Activated CD4-positive, CD25-positive, alpha-beta regulatory T cell treated with anti-CD3 and anti-CD28 coated beads, Interleukin-2, amount 50 U/mL, for 16 hours (primary cell): Measurements from ENCODE around the gene ITGB8.

Source experiments
- DNase-seq: peaks from one replicate; pipeline ENCODE4 v3.0.0-alpha.2; 2020; ENCODE audit warnings: low read depth, low spot score

ITGB8 gene

GRCh38 chr7:20417675-20418382 lies 87.1 kb downstream of the ITGB8 start:
- DNase-seq = no peak

GRCh38 chr7:20424500-20424899 lies 93.8 kb downstream of the ITGB8 start:
- DNase-seq = no peak

- DNase-seq = no peak
Measured at GRCh38 chr7:20430664-20431063, 100.0 kb downstream of the ITGB8 start.

- DNase-seq = no peak
Measured at GRCh38 chr7:20431146-20431545, 100.4 kb downstream of the ITGB8 start.

GRCh38 chr7:20432071-20432470 lies 101.4 kb downstream of the ITGB8 start:
- DNase-seq = no peak

- DNase-seq = no peak
Measured at GRCh38 chr7:20435305-20435704, 104.6 kb downstream of the ITGB8 start.

- no peak for DNase-seq
Measured at GRCh38 chr7:20438248-20438647, 107.5 kb downstream of the ITGB8 start.

GRCh38 chr7:20438694-20439376 lies 108.1 kb downstream of the ITGB8 start:
- DNase-seq = no peak

GRCh38 chr7:20439416-20440185 lies 108.9 kb downstream of the ITGB8 start:
- no peak for DNase-seq

GRCh38 chr7:20440472-20441105 lies 109.9 kb downstream of the ITGB8 start:
- DNase-seq = no peak

- no peak for DNase-seq
Measured at GRCh38 chr7:20441346-20441745, 110.6 kb downstream of the ITGB8 start.

- DNase-seq = no peak
Measured at GRCh38 chr7:20441991-20442441, 111.3 kb downstream of the ITGB8 start.

- no peak for DNase-seq
Measured at GRCh38 chr7:20442951-20443350, 112.3 kb downstream of the ITGB8 start.

- DNase-seq = no peak
Measured at GRCh38 chr7:20444030-20444800, 113.5 kb downstream of the ITGB8 start.

GRCh38 chr7:20447021-20447650 lies 116.4 kb downstream of the ITGB8 start:
- DNase-seq = no peak

- DNase-seq = no peak
Measured at GRCh38 chr7:20449176-20449575, 118.5 kb downstream of the ITGB8 start.

- no peak for DNase-seq
Measured at GRCh38 chr7:20450536-20450935, 119.8 kb downstream of the ITGB8 start.

- no peak for DNase-seq
Measured at GRCh38 chr7:20454202-20454601, 123.5 kb downstream of the ITGB8 start.

GRCh38 chr7:20456701-20457100 lies 126.0 kb downstream of the ITGB8 start:
- no peak for DNase-seq

GRCh38 chr7:20458521-20458920 lies 127.8 kb downstream of the ITGB8 start:
- DNase-seq = no peak

GRCh38 chr7:20459419-20459818 lies 128.7 kb downstream of the ITGB8 start:
- no peak for DNase-seq
